C4-2B (cell line): Measurements from ENCODE around the gene TYROBP.

Source experiments
- CTCF ChIP-seq: fragments of 450-650 bp; conservative IDR thresholded peaks from 2 replicates; pipeline ENCODE4 v1.5.1; 2017; ENCODE audit warnings: mild to moderate bottlenecking
- ZFX ChIP-seq: fragments of 450-650 bp; IDR thresholded peaks from 2 replicates; pipeline ENCODE4 v1.6.1; 2017

DNA sequence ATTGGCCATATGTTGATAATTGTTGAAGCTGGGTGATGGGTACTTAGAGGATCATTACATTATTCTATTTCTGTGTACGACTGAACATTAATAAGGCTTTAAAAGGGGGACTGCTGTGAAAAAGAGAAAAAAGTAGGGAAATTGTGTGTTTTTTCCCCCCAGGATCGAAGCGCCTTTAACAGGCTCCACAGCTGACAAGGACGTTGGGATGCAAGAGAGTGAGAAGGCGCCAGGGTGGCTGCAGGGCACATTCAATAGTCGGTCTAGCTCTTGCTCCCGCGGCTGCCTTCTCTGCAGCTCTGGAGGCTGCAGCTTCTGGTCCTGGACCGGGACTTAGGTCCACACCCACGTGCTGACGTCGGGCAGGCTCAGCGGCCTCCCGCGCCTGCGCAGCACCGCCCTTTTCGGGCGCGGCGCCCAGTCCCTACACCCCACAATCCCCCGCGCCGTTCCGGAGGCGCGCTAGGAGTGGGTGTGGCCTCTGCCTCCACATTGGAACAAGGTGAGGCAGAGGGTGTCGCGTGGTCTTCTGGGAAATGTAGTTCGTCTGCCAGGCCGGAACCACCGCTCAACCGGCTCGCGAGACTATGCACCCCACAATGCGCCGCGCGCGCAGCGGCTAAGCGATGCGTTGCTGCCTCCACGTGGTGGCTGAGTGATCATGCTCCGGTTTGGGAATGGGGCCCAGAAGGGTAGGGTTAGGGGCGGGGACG, 23.2 kb upstream of the TYROBP start:
- peak; percentile 96 for TF ChIP-seq CTCF
- TF ChIP-seq ZFX, result no peak
